ENCODE measurements around the gene PCDHGA9. TPM values are rescaled to one million over a fixed set of nuclear protein-coding genes. Genes with fewer than 3 reads are reported as not detected.
"Not testable (repeated sequence)": the region's sequence is repeated elsewhere in the genome, so short reads cannot be mapped to it uniquely, and the experiment has no call there.

Gene PCDHGA9
- polyA plus RNA-seq, 1 donor from 2014 or later = 0.11 TPM

DNA sequence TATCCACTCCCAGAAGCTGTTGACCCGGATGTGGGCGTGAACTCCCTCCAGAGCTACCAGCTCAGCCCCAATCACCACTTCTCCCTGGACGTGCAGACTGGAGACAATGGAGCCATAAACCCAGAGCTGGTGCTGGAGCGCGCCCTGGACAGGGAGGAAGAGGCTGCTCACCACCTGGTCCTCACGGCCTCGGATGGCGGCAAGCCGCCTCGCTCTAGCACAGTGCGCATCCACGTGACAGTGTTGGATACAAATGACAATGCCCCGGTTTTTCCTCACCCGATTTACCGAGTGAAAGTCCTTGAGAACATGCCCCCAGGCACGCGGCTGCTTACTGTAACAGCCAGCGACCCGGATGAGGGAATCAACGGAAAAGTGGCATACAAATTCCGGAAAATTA, 9.3 kb upstream of the PCDHGA9 start:
- peak overlapping the region; percentile 10 for H3K4me3 ChIP-seq (ENCODE audit: low read length)
- H4K20me1 ChIP-seq (ENCODE audit: insufficient read depth) = no peaks in the 10 kb centered on the region
- H3K9me3 ChIP-seq (ENCODE audit: low read length) = peaks cover 49% of the 10 kb centered on the region
- H3F3A ChIP-seq (ENCODE audit: insufficient read depth, low read length, poor library complexity, severe bottlenecking) = no peaks in the 10 kb centered on the region
- no peaks in the 10 kb centered on the region for H3K36me3 ChIP-seq (ENCODE audit: insufficient read depth, low read length)
- no peaks in the 10 kb centered on the region for H3K79me2 ChIP-seq (replicated peaks; ENCODE audit: insufficient read depth, low read length)
- no peaks in the 10 kb centered on the region for H3K9me2 ChIP-seq (ENCODE audit: insufficient read depth, low read length)
- TF ChIP-seq POLR2AphosphoS5 (IDR thresholded peaks at IDR 0.05) = no peak
- no peak for TF ChIP-seq SMC3 (conservative IDR thresholded peaks at IDR 0.05; ENCODE audit: poor library complexity)
- TF ChIP-seq RAD21 (conservative IDR thresholded peaks at IDR 0.05) = no peak
- TF ChIP-seq, protein P1, sequence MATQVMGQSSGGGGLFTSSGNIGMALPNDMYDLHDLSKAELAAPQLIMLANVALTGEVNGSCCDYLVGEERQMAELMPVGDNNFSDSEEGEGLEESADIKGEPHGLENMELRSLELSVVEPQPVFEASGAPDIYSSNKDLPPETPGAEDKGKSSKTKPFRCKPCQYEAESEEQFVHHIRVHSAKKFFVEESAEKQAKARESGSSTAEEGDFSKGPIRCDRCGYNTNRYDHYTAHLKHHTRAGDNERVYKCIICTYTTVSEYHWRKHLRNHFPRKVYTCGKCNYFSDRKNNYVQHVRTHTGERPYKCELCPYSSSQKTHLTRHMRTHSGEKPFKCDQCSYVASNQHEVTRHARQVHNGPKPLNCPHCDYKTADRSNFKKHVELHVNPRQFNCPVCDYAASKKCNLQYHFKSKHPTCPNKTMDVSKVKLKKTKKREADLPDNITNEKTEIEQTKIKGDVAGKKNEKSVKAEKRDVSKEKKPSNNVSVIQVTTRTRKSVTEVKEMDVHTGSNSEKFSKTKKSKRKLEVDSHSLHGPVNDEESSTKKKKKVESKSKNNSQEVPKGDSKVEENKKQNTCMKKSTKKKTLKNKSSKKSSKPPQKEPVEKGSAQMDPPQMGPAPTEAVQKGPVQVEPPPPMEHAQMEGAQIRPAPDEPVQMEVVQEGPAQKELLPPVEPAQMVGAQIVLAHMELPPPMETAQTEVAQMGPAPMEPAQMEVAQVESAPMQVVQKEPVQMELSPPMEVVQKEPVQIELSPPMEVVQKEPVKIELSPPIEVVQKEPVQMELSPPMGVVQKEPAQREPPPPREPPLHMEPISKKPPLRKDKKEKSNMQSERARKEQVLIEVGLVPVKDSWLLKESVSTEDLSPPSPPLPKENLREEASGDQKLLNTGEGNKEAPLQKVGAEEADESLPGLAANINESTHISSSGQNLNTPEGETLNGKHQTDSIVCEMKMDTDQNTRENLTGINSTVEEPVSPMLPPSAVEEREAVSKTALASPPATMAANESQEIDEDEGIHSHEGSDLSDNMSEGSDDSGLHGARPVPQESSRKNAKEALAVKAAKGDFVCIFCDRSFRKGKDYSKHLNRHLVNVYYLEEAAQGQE (IDR thresholded peaks at IDR 0.05; ENCODE audit: borderline replicate concordance) = no peak
- TF ChIP-seq MXI1 (conservative IDR thresholded peaks at IDR 0.05; ENCODE audit: poor library complexity, severe bottlenecking) = no peak
- no peak for TF ChIP-seq TAF1 (IDR thresholded peaks at IDR 0.05; ENCODE audit: low read depth)
- TF ChIP-seq EZH2 (IDR thresholded peaks at IDR 0.05; ENCODE audit: borderline replicate concordance, insufficient read depth, low read length, poor library complexity, severe bottlenecking) = no peak
- TF ChIP-seq, protein P2, sequence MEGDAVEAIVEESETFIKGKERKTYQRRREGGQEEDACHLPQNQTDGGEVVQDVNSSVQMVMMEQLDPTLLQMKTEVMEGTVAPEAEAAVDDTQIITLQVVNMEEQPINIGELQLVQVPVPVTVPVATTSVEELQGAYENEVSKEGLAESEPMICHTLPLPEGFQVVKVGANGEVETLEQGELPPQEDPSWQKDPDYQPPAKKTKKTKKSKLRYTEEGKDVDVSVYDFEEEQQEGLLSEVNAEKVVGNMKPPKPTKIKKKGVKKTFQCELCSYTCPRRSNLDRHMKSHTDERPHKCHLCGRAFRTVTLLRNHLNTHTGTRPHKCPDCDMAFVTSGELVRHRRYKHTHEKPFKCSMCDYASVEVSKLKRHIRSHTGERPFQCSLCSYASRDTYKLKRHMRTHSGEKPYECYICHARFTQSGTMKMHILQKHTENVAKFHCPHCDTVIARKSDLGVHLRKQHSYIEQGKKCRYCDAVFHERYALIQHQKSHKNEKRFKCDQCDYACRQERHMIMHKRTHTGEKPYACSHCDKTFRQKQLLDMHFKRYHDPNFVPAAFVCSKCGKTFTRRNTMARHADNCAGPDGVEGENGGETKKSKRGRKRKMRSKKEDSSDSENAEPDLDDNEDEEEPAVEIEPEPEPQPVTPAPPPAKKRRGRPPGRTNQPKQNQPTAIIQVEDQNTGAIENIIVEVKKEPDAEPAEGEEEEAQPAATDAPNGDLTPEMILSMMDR (IDR thresholded peaks at IDR 0.05; ENCODE audit: poor library complexity, severe bottlenecking) = no peak
- TF ChIP-seq EP300 (conservative IDR thresholded peaks at IDR 0.05; ENCODE audit: poor library complexity, severe bottlenecking) = no peak
- no peak overlapping the region for H3K4me2 ChIP-seq (ENCODE audit: low read length)
- H2AFZ ChIP-seq (ENCODE audit: low read depth, low read length) = no peak overlapping the region
- H3K27me3 ChIP-seq (ENCODE audit: insufficient read depth, low read depth, low read length) = no peaks in the 10 kb centered on the region
- H3K9ac ChIP-seq (ENCODE audit: low read length) = no peak overlapping the region
- no peak overlapping the region for H3K27ac ChIP-seq (ENCODE audit: low read length)

DNA sequence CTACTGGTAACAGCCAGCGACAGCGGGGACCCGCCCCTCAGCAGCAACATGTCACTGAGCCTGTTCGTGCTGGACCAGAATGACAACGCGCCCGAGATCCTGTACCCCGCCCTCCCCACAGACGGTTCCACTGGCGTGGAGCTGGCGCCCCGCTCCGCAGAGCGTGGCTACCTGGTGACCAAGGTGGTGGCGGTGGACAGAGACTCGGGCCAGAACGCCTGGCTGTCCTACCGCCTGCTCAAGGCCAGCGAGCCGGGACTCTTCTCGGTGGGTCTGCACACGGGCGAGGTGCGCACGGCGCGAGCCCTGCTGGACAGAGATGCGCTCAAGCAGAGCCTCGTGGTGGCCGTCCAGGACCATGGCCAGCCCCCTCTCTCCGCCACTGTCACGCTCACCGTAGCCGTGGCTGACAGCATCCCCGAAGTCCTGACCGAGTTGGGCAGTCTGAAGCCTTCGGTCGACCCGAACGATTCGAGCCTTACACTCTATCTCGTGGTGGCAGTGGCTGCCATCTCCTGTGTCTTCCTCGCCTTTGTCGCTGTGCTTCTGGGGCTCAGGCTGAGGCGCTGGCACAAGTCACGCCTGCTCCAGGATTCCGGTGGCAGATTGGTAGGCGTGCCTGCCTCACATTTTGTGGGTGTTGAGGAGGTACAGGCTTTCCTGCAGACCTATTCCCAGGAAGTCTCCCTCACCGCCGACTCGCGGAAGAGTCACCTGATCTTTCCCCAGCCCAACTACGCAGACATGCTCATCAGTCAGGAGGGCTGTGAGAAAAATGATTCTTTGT, 8.0 kb upstream of the PCDHGA9 start:
- H3K4me2 ChIP-seq (ENCODE audit: low read length); H3K9me2 ChIP-seq (ENCODE audit: insufficient read depth, low read length); H3K27ac ChIP-seq (ENCODE audit: low read length); H2AFZ ChIP-seq (ENCODE audit: low read depth, low read length); H4K20me1 ChIP-seq (ENCODE audit: insufficient read depth); H3K27me3 ChIP-seq (ENCODE audit: insufficient read depth, low read depth, low read length); H3K36me3 ChIP-seq (ENCODE audit: insufficient read depth, low read length); H3K79me2 ChIP-seq (replicated peaks; ENCODE audit: insufficient read depth, low read length); H3K4me3 ChIP-seq (ENCODE audit: low read length); H3F3A ChIP-seq (ENCODE audit: insufficient read depth, low read length, poor library complexity, severe bottlenecking); H3K9ac ChIP-seq (ENCODE audit: low read length): not testable (repeated sequence)
- H3K9me3 ChIP-seq (ENCODE audit: low read length) = peaks cover 53% of the 10 kb centered on the region

DNA sequence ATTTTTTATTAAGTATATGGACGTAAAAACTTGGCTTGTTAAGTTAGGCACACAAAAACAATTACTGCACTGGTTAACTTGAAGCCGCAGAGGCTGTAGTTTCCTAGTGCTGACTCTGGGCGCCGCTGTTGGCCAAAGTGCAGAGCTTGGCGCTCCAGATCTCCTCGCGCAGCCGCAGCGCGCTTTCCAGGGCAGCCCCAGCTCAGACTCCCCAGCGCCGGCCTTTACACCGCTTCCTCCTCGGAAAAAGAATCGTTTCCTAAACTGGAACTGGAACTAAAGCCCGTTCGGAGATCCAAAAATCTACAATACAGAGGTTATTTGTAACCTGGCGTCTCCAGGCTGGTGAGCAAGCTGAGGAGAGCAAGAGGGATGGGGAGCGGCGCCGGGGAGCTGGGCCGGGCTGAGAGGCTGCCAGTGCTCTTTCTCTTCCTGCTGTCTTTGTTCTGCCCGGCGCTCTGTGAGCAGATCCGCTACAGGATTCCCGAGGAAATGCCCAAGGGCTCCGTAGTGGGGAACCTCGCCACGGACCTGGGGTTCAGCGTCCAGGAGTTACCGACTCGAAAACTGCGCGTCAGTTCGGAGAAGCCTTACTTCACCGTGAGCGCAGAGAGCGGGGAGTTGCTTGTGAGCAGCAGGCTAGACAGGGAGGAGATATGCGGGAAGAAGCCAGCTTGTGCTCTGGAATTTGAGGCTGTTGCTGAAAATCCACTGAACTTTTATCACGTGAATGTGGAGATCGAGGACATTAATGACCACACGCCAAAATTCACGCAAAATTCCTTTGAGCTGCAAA, 4.6 kb upstream of the PCDHGA9 start, which contains the start of gene PCDHGB5:
Gene PCDHGB5, plus strand, starts transcription at position 192 of the 796 bp plus-strand sequence. Its CDS starts 181 bp downstream, at position 373.
- H3K9me3 ChIP-seq (ENCODE audit: low read length) = peaks cover 55% of the 10 kb centered on the region
- not testable (repeated sequence) for H3K4me3 ChIP-seq (ENCODE audit: low read length); H3K36me3 ChIP-seq (ENCODE audit: insufficient read depth, low read length); H4K20me1 ChIP-seq (ENCODE audit: insufficient read depth); H3K27ac ChIP-seq (ENCODE audit: low read length); H3K27me3 ChIP-seq (ENCODE audit: insufficient read depth, low read depth, low read length); H3K9ac ChIP-seq (ENCODE audit: low read length); H3K79me2 ChIP-seq (replicated peaks; ENCODE audit: insufficient read depth, low read length); H3K9me2 ChIP-seq (ENCODE audit: insufficient read depth, low read length); H2AFZ ChIP-seq (ENCODE audit: low read depth, low read length); H3F3A ChIP-seq (ENCODE audit: insufficient read depth, low read length, poor library complexity, severe bottlenecking); H3K4me2 ChIP-seq (ENCODE audit: low read length)
